Fibroblast of the aortic adventitia (primary cell): ENCODE measurements around the gene SORBS2. TPM values are rescaled to one million over a fixed set of nuclear protein-coding genes. Genes with fewer than 3 reads are reported as not detected.
A peak's percentile ranks its signal among the peaks of the same experiment; 100 is the strongest.
"Not testable (repeated sequence)": the region's sequence is repeated elsewhere in the genome, so short reads cannot be mapped to it uniquely, and the experiment has no call there.

Source experiments
- DNase-seq: peaks from one replicate; pipeline ENCODE4 v3.0.0-alpha.2; 2010; ENCODE audit warnings: low read depth
- H3K4me3 ChIP-seq: 2 replicates; pipeline ENCODE4 v1.5.1; 2011; ENCODE audit warnings: low read depth, mild to moderate bottlenecking, control low read depth, low read length, moderate library complexity
- total RNA-seq: library from RNA; depleted of rRNA; stranded (reverse); fragments of >200 nt; gene quantifications from 2 replicates; pipeline ENCODE4 v1.2.3, GENCODE V29; 2012; ENCODE audit warnings: low replicate concordance
- TF ChIP-seq, protein P1 (sequence below): IDR thresholded peaks from 2 replicates; pipeline ENCODE4 v1.5.1; 2011; ENCODE audit warnings: mild to moderate bottlenecking, low read length, control low read depth, inconsistent platforms; ENCODE audit not compliant: insufficient read depth

SORBS2 gene
- total RNA-seq, 1 donor, result 2.8 TPM

- TF ChIP-seq, protein P1, sequence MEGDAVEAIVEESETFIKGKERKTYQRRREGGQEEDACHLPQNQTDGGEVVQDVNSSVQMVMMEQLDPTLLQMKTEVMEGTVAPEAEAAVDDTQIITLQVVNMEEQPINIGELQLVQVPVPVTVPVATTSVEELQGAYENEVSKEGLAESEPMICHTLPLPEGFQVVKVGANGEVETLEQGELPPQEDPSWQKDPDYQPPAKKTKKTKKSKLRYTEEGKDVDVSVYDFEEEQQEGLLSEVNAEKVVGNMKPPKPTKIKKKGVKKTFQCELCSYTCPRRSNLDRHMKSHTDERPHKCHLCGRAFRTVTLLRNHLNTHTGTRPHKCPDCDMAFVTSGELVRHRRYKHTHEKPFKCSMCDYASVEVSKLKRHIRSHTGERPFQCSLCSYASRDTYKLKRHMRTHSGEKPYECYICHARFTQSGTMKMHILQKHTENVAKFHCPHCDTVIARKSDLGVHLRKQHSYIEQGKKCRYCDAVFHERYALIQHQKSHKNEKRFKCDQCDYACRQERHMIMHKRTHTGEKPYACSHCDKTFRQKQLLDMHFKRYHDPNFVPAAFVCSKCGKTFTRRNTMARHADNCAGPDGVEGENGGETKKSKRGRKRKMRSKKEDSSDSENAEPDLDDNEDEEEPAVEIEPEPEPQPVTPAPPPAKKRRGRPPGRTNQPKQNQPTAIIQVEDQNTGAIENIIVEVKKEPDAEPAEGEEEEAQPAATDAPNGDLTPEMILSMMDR, result no peak
- peak; percentile 76 for DNase-seq
- no peak overlapping the region for H3K4me3 ChIP-seq
Observed at GRCh38 chr4:185708348-185708747, 103.6 kb downstream of the SORBS2 start.

- not testable (repeated sequence) for H3K4me3 ChIP-seq
- DNase-seq, result peak; percentile 68
Observed at GRCh38 chr4:185707622-185708021, 104.4 kb downstream of the SORBS2 start.

GRCh38 chr4:185702147-185702663, 109.8 kb downstream of the SORBS2 start:
- no peak for DNase-seq
- TF ChIP-seq, protein P1, result no peak
- no peak overlapping the region for H3K4me3 ChIP-seq

DNA sequence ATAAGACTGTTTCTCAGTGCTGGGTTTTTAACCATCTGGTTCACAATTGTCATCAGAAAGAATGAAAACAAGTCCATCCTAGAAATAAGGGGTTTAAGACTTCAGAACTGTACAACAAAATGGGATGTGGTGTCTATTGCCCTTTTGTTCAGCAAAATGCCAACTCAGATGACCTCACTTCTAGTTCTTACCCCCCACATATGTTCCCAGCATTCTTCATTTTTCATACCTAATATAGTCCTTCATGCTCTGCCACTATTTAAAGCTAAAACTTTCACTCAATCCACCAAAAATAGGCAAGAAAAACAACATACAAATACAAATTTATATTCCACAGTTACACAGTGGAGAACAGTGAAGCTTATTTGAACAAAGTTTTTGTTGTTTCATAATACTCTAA, 111.4 kb downstream of the SORBS2 start:
- no peak for DNase-seq
- TF ChIP-seq, protein P1, result no peak
- no peak overlapping the region for H3K4me3 ChIP-seq

- TF ChIP-seq, protein P1, result no peak
- DNase-seq, result no peak
- H3K4me3 ChIP-seq, result no peak overlapping the region
Observed at GRCh38 chr4:185700048-185700447, 111.9 kb downstream of the SORBS2 start.

- DNase-seq, result no peak
- TF ChIP-seq, protein P1, result no peak
Observed at GRCh38 chr4:185697488-185697887, 114.5 kb downstream of the SORBS2 start.

DNA sequence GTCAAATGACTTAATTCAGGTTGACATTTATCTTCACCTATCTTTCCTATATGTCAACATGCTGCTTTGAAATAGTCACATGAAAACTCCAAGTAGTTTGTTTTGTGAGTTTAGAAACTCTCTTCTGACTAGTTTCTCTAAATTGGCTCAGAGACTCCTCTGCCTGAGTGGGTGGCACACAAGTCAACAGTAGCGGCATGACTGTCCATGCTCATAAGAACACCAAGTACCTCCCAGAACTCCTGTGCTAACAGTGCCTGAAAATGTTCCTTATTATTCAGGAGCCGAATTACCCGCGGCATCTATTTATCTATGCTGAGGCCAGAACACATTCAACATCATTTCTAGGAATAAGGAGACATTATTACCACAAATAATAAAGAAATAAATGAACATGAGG, 116.3 kb downstream of the SORBS2 start:
- DNase-seq, result no peak
- TF ChIP-seq, protein P1, result no peak

More at GRCh38 chr4:185697488-185697887, 114.5 kb downstream of the SORBS2 start:
- no peak overlapping the region for H3K4me3 ChIP-seq

More for the DNA sequence above, 116.3 kb downstream of the SORBS2 start:
- H3K4me3 ChIP-seq, result no peak overlapping the region
